Caki2 (cell line): ENCODE data around the gene MYH13. TPM values are rescaled to one million over a fixed set of nuclear protein-coding genes. Genes with fewer than 3 reads are reported as not detected.
A peak's percentile ranks its signal among the peaks of the same experiment; 100 is the strongest.
"Not testable (repeated sequence)": the region's sequence is repeated elsewhere in the genome, so short reads cannot be mapped to it uniquely, and the experiment has no call there.

ENCODE experiments used
- DNase-seq: peaks from one replicate; pipeline ENCODE4 v3.0.0-alpha.2; 2015; ENCODE audit warnings: low read depth
- in situ Hi-C: cut with HindIII; loops from 2 replicates; pipeline ENCODE4 v1.10.0; 2016; ENCODE audit warnings: low sequenced_read_pairs, low pct_unique_long_range_greater_than_20kb, mixed read lengths
- total RNA-seq: library from RNA; depleted of rRNA; stranded (reverse); fragments of >200 nt; shearing (Covaris generic); gene quantifications from 2 replicates; pipeline ENCODE4 v1.2.3, GENCODE V29; 2014; ENCODE audit warnings: low replicate concordance

The MYH13 gene
- total RNA-seq, 1 experiment from 2014 or later: not detected

GRCh38 chr17:10314329-10314728 is 58.5 kb downstream of the MYH13 start:
- in situ Hi-C loops: no loop called here
- DNase-seq: no peak

- in situ Hi-C loops: no loop called here
- no peak for DNase-seq
Measured at GRCh38 chr17:10313037-10313672, 59.7 kb downstream of the MYH13 start.

GRCh38 chr17:10311131-10311530 is 61.7 kb downstream of the MYH13 start:
- in situ Hi-C loops: no loop called here

GRCh38 chr17:10309003-10309974 is 63.5 kb downstream of the MYH13 start:
- no peak for DNase-seq
- in situ Hi-C loops: no loop called here

More at GRCh38 chr17:10311131-10311530, 61.7 kb downstream of the MYH13 start:
- DNase-seq: no peak

GRCh38 chr17:10306585-10306984 is 66.2 kb downstream of the MYH13 start:
- no peak for DNase-seq
- in situ Hi-C loops: no loop called here

- no peak for DNase-seq
- in situ Hi-C loops: no loop called here
Measured at GRCh38 chr17:10305398-10305797, 67.4 kb downstream of the MYH13 start.

GRCh38 chr17:10304758-10305300 is 68.0 kb downstream of the MYH13 start:
- in situ Hi-C loops: no loop called here
- no peak for DNase-seq

GRCh38 chr17:10297691-10298090 is 75.1 kb downstream of the MYH13 start:
- DNase-seq: no peak
- in situ Hi-C loops: no loop called here

- DNase-seq: peak; percentile 14
- in situ Hi-C loops: no loop called here
Measured at GRCh38 chr17:10295728-10296343, 77.0 kb downstream of the MYH13 start.

GRCh38 chr17:10294180-10294579 is 78.6 kb downstream of the MYH13 start:
- DNase-seq: no peak
- in situ Hi-C loops: no loop called here

- peak; percentile 16 for DNase-seq
- in situ Hi-C loops: no loop called here
Measured at GRCh38 chr17:10292057-10292937, 80.5 kb downstream of the MYH13 start.

GRCh38 chr17:10291576-10291975 is 81.2 kb downstream of the MYH13 start:
- in situ Hi-C loops, DNase-seq: not testable (repeated sequence)

GRCh38 chr17:10290041-10290440 is 82.8 kb downstream of the MYH13 start:
- no peak for DNase-seq
- in situ Hi-C loops: no loop called here

- DNase-seq: no peak
- in situ Hi-C loops: no loop called here
Measured at GRCh38 chr17:10286324-10286723, 86.5 kb downstream of the MYH13 start.

- DNase-seq: no peak
- in situ Hi-C loops: no loop called here
Measured at GRCh38 chr17:10285896-10286295, 86.9 kb downstream of the MYH13 start.

GRCh38 chr17:10280068-10280467 is 92.7 kb downstream of the MYH13 start:
- no peak for DNase-seq

GRCh38 chr17:10278218-10278617 is 94.6 kb downstream of the MYH13 start:
- in situ Hi-C loops: no loop called here
- no peak for DNase-seq

More at GRCh38 chr17:10280068-10280467, 92.7 kb downstream of the MYH13 start:
- in situ Hi-C loops: no loop called here

- DNase-seq: no peak
- in situ Hi-C loops: no loop called here
Measured at GRCh38 chr17:10276436-10276835, 96.4 kb downstream of the MYH13 start.
